Measurements from ENCODE around the gene KAT8. TPM values are rescaled to one million over a fixed set of nuclear protein-coding genes. Genes with fewer than 3 reads are reported as not detected.

KAT8 gene
- total and polyA plus RNA-seq, 2 of the 13 experiments (the other 11 are each of a cell fraction or from before 2014, with no cell fraction given): 79.0 to 84.2 TPM

- TF ChIP-seq ZNF570 (CRISPR knock-in tag; IDR thresholded peaks at IDR 0.05; ENCODE audit: borderline replicate concordance): no peak
- TF ChIP-seq NR2F6 (IDR thresholded peaks at IDR 0.05): no peak
- TF ChIP-seq NR2F6 (CRISPR knock-in tag; IDR thresholded peaks at IDR 0.05): peak; percentile 56
- no peak; the same call in 1 of the 2 replicates for TF ChIP-seq MED13 (CRISPR knock-in tag; IDR thresholded peaks at IDR 0.05)
- TF ChIP-seq FOXK1 (CRISPR knock-in tag; IDR thresholded peaks at IDR 0.05; ENCODE audit: borderline replicate concordance, low read depth): peak; percentile 60; the same call in 1 of the 2 replicates
- peak; percentile 50; the same call in 1 of the 2 replicates for TF ChIP-seq KDM5A (IDR thresholded peaks at IDR 0.05; ENCODE audit: borderline replicate concordance, low read length)
- no peak for TF ChIP-seq GPN1 (CRISPR knock-in tag; IDR thresholded peaks at IDR 0.05; ENCODE audit: borderline replicate concordance)
- TF ChIP-seq ZNF24 (IDR thresholded peaks at IDR 0.05): peak; percentile 14; the same call in 1 of the 2 replicates
- TF ChIP-seq ZNF720 (CRISPR knock-in tag; IDR thresholded peaks at IDR 0.05): no peak
- TF ChIP-seq ZBTB2 (CRISPR knock-in tag; IDR thresholded peaks at IDR 0.05; ENCODE audit: low read depth): 0 out of 2 replicates have a peak, but pooled peaks have one; percentile 34
- TF ChIP-seq SRSF9 (IDR thresholded peaks at IDR 0.05; ENCODE audit: borderline replicate concordance, insufficient read depth, low read depth, low read length, poor library complexity, severe bottlenecking): no peak
- TF ChIP-seq ZNF768 (CRISPR knock-in tag; IDR thresholded peaks at IDR 0.05): peak; percentile 74
- peak; percentile 67; the same call in 1 of the 2 replicates for TF ChIP-seq ZNF616 (CRISPR knock-in tag; IDR thresholded peaks at IDR 0.05; ENCODE audit: low read depth)
- TF ChIP-seq LCORL (IDR thresholded peaks at IDR 0.05): no peak
- peak; percentile 84; the same call in 1 of the 2 replicates for TF ChIP-seq LCORL (CRISPR knock-in tag; IDR thresholded peaks at IDR 0.05)
- TF ChIP-seq ZNF749 (CRISPR knock-in tag; IDR thresholded peaks at IDR 0.05; ENCODE audit: borderline replicate concordance): peak; percentile 8; the same call in 1 of the 2 replicates
- 0 out of 2 replicates have a peak, but pooled peaks have one; percentile 46 for TF ChIP-seq ATF5 (CRISPR knock-in tag; IDR thresholded peaks at IDR 0.05; ENCODE audit: low read depth)
- TF ChIP-seq ZBTB7A (CRISPR knock-in tag; IDR thresholded peaks at IDR 0.05): no peak
- peak; percentile 69 for TF ChIP-seq MED8 (CRISPR knock-in tag; IDR thresholded peaks at IDR 0.05; ENCODE audit: insufficient replicate concordance)
- no peak for TF ChIP-seq ZNF281 (CRISPR knock-in tag; IDR thresholded peaks at IDR 0.05; ENCODE audit: borderline replicate concordance)
- TF ChIP-seq ZNF503 (CRISPR knock-in tag; IDR thresholded peaks at IDR 0.05): no peak
- TF ChIP-seq ZNF484 (CRISPR knock-in tag; IDR thresholded peaks at IDR 0.05; ENCODE audit: borderline replicate concordance, low read depth): no peak
- TF ChIP-seq KDM4B (CRISPR knock-in tag; IDR thresholded peaks at IDR 0.05): peak; percentile 51; the same call in 1 of the 2 replicates
Measured at GRCh38 chr16:31142109-31143010, 24.9 kb downstream of the KAT8 start (continued).

All from HepG2 (cell line).